ENCODE data around the gene HES3.
A peak's percentile ranks its signal among the peaks of the same experiment; 100 is the strongest.

Gene HES3

GRCh38 chr1:6263716-6264115, 19.7 kb downstream of the HES3 start:
- no peak for DNase-seq (ENCODE audit: low spot score)

DNA sequence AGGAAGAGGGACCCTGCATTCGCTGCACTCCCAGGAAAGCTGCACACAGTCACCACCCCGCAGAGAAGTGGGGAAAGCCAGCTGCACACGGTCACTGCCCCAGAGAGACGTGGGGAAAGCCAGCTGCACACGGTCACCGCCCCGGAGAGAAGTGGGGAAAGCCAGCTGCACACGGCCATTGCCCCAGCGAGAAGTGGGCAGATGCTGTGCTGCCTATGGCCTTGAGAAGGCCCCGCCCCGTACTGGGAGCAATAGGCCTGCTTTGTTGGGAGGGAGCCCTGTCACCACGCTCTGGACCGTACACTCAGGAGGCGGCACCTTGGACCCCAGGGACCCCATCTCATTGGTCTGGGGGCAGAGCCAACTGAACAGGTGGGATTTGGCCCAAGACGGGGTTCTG, 21.2 kb downstream of the HES3 start:
- no peak for DNase-seq (ENCODE audit: low spot score)

- no peak for DNase-seq (ENCODE audit: low spot score)
Observed at GRCh38 chr1:6266641-6267040, 22.7 kb downstream of the HES3 start.

DNA sequence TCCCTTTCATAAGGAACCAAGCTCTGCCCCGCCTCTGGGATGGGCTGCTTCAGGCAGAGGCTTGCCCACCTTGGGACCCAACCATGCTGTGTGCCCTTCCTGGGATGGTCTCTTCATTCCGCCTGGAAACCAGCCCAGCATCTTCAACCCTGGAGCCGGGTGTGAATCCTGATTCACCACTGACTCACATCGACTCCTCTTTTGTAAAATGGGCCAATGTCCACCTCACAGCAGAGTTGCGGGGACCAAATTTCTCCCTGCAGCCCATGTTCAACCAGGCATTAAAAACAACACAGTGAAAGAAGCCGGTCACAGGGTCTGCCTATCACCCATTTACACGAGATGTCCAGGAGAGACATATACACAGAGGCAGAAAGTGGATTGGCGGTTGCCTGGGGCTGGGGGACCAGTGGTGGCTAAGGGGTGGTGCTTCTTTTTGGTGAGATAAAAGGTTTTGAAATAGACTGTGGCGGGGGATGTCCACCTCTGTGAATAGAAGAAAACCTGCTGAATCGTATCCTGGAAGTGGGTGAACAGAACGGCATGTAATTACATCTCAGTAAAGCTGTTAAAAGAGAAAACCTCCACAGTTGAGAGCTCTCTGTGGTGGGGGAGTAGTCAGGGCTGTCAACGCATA, 23.8 kb downstream of the HES3 start:
- DNase-seq (ENCODE audit: low spot score) = no peak

GRCh38 chr1:6268415-6268814, 24.4 kb downstream of the HES3 start:
- no peak for DNase-seq (ENCODE audit: low spot score)

DNA sequence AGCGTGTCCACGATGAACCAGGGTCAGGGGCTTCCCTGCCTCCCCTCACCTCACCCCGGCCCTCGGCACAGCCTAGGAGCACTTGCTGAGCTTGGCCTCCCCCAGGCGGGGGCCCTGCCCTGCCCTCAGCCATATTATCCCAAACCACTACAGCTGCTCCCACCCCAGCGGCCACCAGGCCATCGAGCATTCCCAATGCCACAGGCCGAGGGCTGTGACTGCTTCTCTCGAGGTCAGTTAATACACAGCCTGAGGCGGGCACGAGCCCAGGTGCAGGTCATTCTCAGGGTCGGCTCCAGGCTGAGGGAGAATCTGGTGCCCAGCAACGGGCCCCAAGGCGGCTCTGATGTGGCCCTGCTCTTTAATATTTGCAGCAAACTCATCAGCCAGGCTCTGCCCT, 25.3 kb downstream of the HES3 start:
- no peak for DNase-seq (ENCODE audit: low spot score)

DNA sequence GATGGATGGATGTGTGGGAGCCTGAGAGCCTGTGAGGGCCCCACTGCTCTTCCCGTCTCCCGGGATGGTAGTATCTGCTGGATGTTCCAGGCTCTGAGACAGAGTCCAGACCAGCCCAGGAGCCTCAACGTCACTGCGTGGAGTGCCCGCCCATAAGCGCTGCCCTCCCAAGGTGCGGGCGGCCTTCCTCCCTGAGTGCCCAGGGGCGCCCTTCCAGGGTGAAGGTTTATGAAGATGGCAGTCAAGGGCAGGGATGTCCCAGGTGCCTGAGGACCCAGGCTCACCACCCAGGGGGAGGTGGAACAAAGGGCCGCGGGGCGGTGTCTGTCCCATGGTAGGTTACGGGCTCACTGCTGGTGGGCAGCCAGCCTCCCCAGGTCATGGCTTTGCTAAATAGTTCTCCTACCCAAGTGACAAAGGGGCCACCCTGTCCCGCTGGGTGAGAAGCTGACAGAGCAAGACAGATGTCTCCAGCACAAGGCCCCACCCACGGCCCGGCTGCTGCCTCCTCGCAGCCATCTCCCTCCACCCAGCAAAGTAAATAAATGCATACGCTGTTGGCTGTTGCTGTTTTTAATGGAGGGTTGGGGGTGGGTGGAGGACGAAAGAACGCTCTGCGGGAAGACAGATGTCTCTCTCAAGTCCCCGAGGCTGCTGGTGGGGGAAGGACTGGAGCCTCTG, 25.9 kb downstream of the HES3 start:
- no peak for DNase-seq (ENCODE audit: low spot score)

GRCh38 chr1:6270401-6270800, 26.4 kb downstream of the HES3 start:
- DNase-seq (ENCODE audit: low spot score) = no peak

DNA sequence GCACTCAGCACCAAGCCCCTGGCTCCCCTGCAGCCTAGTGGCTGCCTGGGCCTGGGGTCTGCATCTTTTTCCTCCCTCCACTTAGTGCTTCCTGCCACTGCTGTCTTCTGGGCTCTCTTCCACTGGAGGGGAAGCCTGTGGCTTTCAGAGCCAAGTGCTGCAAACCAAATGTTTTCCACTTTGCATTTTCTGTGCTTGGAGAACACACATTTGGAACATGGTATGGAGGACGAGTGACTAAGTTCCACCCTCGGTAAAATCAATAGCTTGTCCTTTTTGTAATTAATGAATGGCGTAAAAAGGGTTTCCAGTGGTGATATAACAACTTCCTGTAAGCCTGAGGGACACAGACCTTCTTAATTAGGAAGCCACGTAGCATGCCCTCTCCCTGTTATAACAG, 27.0 kb downstream of the HES3 start:
- DNase-seq (ENCODE audit: low spot score) = no peak

DNA sequence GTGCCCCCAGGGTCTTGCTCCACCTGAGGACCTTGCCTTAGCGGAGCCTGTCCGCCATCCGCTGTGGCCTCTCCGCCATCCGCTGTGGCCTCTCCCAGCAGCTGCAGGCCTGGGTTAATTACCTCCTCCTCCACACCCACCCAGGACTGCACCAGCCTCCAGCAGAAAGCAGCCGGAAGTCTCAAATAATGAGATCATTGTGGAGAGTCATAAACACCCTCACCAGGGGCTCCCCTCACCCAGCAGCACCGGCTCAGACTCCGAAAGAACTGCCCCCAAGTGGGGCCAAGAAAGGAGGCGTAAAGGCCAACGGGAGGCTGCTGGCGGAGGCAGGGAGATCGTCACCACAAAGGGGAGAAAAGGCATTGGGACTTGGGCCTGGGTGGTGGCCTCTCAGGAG, 27.6 kb downstream of the HES3 start:
- no peak for DNase-seq (ENCODE audit: low spot score)

DNA sequence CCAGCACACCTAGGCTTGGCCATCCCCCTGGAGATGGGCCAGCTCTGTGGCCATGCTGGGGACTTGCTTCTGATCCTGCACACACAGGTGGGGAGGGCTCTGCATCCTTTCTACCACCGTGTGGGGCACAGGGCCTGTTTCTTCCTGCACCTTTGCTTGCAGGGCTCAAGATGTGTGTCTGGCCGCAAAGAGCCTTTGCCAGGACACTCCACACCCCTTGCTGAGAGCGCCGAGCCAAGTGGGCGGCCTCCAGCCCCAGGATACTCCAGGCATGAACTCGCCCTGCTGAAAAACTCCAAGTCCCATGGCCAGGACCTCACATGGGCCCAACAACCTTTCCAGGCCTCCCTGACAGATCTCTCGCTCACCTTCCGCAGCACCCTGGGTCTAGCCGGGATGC, 28.5 kb downstream of the HES3 start:
- no peak for DNase-seq (ENCODE audit: low spot score)

DNA sequence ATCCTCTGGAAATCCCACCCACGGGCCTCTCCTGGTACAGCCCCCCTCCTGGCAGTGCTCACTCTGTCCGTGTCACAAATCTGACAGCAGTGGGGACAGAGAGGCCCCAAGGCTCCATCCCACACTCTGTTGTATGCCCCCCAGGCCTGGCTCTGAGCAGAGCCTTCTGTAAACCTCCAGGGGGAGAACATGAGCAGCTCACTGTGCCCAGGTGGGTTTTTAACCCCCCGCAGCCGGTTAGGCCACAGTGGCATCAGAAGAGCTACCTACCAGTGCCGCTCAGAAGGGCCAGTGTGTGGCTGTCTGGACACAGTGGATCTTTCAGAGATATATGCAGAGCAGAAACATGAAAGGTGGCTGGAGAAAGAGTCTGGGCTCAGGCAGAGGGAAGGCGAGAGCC, 28.9 kb downstream of the HES3 start:
- DNase-seq (ENCODE audit: low spot score) = no peak

GRCh38 chr1:6273380-6273891, 29.5 kb downstream of the HES3 start:
- DNase-seq (ENCODE audit: low spot score) = no peak

DNA sequence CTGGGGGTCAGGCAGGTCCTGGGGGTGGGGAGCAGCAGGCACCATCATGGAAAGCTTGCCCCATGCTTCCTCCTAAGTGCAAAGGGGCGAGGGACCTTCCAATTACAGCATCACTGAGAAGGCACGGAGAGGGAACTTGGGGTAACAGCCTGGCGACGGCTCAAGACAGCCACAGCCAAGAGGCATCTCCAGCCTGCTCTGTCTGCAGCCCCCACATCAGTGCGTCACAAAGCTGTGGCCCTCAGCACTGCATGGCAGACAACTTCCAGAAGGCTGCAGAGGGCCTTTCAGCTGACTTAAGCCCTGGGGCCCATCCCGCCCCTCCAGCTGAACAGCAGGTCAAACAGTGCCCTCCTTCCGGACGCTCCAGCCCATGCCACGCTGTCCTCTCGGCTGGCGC, 30.1 kb downstream of the HES3 start:
- no peak for DNase-seq (ENCODE audit: low spot score)

DNA sequence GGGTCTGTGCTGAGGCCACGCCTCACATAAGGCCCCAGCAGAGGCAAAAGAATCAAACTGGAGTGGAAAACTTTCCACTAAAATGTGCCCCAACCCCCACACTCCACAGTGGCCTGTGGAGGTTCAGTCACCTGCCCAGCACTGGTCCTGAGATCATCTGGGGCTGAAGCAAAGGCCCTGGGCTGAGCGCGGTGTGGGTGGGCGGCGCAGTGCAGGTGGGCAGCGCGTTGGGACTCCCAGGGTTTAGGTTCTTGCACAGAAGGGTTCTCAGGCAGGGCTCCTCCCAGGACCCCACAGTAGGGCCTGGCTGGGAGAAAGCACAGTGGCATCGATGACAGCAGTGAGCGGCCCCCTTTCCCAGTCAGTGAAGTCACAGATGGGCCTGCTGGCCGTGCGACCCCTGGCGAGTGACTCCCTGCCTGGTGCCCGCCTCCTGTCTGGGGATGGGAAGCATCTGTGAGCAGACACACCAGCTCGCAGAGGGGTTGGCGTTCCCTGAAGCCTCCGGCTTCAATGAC, 30.7 kb downstream of the HES3 start:
- no peak for DNase-seq (ENCODE audit: low spot score)

GRCh38 chr1:6275826-6276782, 32.1 kb downstream of the HES3 start:
- DNase-seq (ENCODE audit: low spot score) = peak; percentile 37

DNA sequence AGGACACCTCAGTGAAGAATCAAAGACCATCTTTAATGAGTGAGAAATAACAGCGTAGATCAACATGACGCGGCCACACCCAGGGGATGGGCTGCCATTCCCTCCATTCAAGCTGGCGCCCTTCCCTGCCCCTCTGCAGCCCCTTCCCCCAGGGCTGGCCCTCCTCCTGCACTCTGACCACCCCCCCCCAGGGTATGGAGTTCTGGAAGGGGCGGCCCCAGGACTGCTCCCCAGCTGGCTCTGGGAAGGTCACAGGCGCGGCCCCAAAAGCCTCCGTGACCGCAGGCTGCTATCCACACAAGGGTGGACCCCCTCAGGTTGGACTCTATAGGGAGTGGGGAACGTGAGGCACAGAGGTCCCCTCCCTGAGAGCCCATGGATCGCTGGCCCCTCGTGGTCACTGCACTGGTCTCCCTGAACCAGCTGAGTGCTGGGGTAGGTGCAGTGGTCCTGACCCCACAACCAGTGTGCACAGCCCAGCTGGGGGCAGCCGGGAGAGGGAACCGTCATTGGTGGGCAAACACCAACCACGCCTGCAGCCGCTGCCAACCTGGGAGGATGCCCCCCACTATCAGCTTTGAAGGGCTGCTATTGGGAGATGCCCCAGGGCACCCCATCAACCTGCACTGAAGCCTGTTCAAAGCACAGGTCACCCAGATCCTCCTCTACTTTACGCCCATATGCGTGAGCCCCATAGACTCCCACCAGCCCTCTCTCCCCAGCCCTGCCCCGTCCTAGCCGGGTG, 33.0 kb downstream of the HES3 start:
- no peak for DNase-seq (ENCODE audit: low spot score)

DNA sequence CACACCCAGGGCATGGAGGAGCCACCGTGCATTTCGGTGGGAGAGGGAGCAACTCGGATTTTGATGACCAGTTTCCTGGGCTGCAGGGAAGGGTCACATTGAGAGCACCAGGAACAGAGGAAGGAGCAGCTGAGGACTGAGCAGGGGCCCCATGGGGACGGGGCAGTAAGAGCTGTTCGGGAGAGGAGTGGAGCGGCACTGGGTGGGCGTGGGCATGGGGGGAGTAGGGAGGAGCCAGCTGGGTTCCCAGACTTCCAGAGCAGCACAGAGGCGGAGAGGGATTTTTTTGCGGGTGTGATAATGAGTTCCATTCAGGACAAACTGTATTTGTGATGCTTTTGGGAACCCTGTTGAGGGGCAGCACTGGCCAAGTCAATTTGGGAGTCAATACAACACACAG, 34.3 kb downstream of the HES3 start:
- no peak for DNase-seq (ENCODE audit: low spot score)

DNA sequence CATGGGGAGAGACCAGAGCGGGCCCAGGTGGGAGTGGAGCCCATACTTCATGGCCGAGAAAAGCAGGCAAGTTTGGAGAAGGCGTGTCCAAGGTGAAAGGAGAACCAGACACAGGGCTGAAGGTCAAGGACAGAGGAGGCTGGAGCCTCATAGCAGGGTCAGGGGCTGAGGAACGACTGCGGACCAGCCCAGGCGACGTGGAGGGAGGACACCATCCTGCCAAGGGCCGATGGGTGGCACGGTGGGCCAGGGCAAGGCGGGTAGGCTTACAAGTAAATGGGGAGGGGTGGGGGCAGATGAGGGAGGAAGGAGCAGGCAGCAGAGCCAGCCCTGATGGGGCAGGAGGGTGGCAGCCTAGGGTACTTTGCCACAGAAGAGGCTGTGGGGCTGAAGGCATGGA, 35.1 kb downstream of the HES3 start:
- DNase-seq (ENCODE audit: low spot score) = no peak

DNA sequence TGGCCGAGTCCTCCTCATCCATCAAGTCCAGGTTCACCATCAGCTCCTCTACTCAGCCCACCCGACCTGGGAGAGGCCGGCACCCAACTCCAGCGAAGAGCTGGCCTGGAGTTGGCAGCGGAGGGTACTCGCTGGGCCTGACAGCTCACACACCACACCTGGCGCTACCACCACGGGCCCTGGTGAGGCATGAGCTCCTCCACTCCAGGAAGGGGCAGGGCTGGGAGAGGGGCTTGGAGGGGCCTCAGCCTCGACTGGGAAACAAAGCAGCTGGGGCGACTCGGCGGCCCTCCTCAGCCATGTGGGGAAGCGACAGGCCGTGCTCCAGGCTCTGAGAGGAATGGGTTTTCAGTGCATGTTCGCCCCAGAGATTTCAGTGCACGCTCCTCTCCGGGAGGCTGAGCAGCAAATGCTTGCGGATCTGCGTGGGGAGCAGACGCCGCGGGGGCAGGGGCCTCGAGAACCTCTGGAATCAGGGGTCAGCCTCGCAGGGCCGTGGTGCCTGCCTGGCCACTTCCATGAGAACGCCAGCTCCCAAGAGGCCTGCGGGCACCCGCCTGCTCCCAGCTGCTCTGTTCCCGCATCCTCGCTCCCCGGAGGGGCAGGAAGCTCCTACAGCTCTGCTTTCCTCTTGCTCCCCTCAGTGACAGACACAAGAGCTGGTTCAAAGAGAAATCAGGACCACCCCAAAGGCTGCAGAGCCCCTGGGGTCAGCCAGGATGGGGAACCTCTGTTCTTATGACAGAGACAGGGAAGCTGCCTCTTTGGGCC, 35.8 kb downstream of the HES3 start:
- no peak for DNase-seq (ENCODE audit: low spot score)

Data from kidney capillary endothelial cell (primary cell).